Measurements from ENCODE around the gene SSH2.
"Not testable (repeated sequence)": the region's sequence is repeated elsewhere in the genome, so short reads cannot be mapped to it uniquely, and the experiment has no call there.

SSH2 gene

DNA sequence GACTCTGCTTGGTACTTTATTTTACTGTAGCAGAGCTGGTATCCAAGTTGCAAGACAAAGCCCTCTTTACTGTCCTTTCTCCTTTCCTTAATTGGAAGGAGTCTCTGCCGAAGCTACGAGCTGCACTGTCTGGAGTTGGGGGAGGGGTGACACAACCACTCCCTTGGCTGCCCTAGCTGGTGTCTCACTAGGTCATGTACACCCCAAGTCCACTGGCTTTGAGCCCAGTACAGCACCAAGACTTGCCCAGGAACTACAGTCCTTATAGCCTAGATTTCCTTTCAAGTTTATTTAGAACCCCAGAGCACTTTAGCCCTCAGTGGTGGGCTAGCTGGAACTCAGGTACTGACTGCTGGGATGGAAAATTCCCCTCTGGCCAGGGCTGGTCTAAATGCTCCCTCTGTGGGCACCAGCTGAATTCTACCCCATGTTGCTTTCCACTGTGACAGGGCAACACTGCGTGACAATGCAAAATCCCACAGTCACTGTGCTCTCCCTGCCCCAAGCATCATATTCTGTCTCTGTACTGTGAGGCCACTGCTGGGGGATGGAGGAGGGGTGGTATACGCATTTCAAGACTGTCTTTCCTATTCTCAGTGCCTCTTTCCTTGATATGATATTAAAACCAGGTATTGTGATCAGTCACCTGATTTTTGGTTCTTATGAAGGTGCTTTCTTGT lies 29.8 kb upstream of the SSH2 start:
- TF ChIP-seq, protein P1, sequence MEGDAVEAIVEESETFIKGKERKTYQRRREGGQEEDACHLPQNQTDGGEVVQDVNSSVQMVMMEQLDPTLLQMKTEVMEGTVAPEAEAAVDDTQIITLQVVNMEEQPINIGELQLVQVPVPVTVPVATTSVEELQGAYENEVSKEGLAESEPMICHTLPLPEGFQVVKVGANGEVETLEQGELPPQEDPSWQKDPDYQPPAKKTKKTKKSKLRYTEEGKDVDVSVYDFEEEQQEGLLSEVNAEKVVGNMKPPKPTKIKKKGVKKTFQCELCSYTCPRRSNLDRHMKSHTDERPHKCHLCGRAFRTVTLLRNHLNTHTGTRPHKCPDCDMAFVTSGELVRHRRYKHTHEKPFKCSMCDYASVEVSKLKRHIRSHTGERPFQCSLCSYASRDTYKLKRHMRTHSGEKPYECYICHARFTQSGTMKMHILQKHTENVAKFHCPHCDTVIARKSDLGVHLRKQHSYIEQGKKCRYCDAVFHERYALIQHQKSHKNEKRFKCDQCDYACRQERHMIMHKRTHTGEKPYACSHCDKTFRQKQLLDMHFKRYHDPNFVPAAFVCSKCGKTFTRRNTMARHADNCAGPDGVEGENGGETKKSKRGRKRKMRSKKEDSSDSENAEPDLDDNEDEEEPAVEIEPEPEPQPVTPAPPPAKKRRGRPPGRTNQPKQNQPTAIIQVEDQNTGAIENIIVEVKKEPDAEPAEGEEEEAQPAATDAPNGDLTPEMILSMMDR (IDR thresholded peaks at IDR 0.05; ENCODE audit: low read length, missing control alignments), result no peak
- no peak for DNase-seq (ENCODE audit: low read depth)

GRCh38 chr17:29958947-29959657 lies 29.1 kb upstream of the SSH2 start:
- no peak overlapping the region for H3K4me3 ChIP-seq (replicated peaks; ENCODE audit: low read depth, low read length)
- TF ChIP-seq, protein P1 (IDR thresholded peaks at IDR 0.05; ENCODE audit: low read length, missing control alignments), result no peak
- DNase-seq (ENCODE audit: low read depth), result no peak

More for the DNA sequence above, 29.8 kb upstream of the SSH2 start:
- no peak overlapping the region for H3K4me3 ChIP-seq (replicated peaks; ENCODE audit: low read depth, low read length)

GRCh38 chr17:29957488-29957887 lies 27.5 kb upstream of the SSH2 start:
- not testable (repeated sequence) for H3K4me3 ChIP-seq (replicated peaks; ENCODE audit: low read depth, low read length); DNase-seq (ENCODE audit: low read depth)

DNA sequence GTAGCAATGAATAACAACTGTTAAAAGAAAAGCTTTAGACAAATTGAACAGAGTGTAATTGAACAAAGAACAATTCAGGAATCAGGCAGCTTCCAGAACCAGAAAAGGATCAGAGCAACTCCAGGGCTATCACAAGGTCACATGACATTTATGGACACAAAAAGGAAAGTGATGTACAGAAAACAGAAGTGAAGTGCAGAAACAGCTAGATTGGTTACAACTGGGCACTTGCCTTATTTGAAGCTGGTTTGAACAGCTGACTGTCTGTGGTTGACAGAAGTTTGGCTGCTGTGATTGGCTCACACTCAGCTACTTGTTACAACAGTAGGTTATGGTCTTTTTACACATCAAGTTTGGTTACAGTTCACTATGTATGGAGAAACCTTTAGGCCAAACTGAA lies 26.2 kb upstream of the SSH2 start:
- no peak for DNase-seq (ENCODE audit: low read depth)
- H3K4me3 ChIP-seq (replicated peaks; ENCODE audit: low read depth, low read length), result no peak overlapping the region
- TF ChIP-seq, protein P1 (IDR thresholded peaks at IDR 0.05; ENCODE audit: low read length, missing control alignments), result no peak

GRCh38 chr17:29954405-29954804 lies 24.4 kb upstream of the SSH2 start:
- DNase-seq (ENCODE audit: low read depth), result no peak
- no peak overlapping the region for H3K4me3 ChIP-seq (replicated peaks; ENCODE audit: low read depth, low read length)
- TF ChIP-seq, protein P1 (IDR thresholded peaks at IDR 0.05; ENCODE audit: low read length, missing control alignments), result peak; percentile 7

- H3K4me3 ChIP-seq (replicated peaks; ENCODE audit: low read depth, low read length), result no peak overlapping the region
- no peak for DNase-seq (ENCODE audit: low read depth)
- TF ChIP-seq, protein P1 (IDR thresholded peaks at IDR 0.05; ENCODE audit: low read length, missing control alignments), result no peak
These were observed 19.7 kb upstream of the SSH2 start for GRCh38 chr17:29949696-29950095.

- no peak overlapping the region for H3K4me3 ChIP-seq (replicated peaks; ENCODE audit: low read depth, low read length)
- DNase-seq (ENCODE audit: low read depth), result no peak
- TF ChIP-seq, protein P1 (IDR thresholded peaks at IDR 0.05; ENCODE audit: low read length, missing control alignments), result no peak
These were observed 18.6 kb upstream of the SSH2 start for GRCh38 chr17:29948448-29949215.

Data from fibroblast of pulmonary artery (primary cell).